LNCaP clone FGC (cell line): Measurements from ENCODE around the gene SLC4A4.

ENCODE experiments used
- DNase-seq: peaks from one replicate; pipeline ENCODE4 v3.0.0-alpha.2; 2011; ENCODE audit warnings: low read depth
- H3K4me3 ChIP-seq: 2 replicates; pipeline ENCODE4 v1.5.1; 2011; ENCODE audit warnings: mild to moderate bottlenecking, low read depth, low read length, control low read depth
- TF ChIP-seq, protein P1 (sequence below): IDR thresholded peaks from 2 replicates; pipeline ENCODE4 v1.5.1; 2012; ENCODE audit warnings: mild to moderate bottlenecking; ENCODE audit not compliant: control insufficient read depth, insufficient read depth; ENCODE audit errors: extremely low read depth

The SLC4A4 gene

DNA sequence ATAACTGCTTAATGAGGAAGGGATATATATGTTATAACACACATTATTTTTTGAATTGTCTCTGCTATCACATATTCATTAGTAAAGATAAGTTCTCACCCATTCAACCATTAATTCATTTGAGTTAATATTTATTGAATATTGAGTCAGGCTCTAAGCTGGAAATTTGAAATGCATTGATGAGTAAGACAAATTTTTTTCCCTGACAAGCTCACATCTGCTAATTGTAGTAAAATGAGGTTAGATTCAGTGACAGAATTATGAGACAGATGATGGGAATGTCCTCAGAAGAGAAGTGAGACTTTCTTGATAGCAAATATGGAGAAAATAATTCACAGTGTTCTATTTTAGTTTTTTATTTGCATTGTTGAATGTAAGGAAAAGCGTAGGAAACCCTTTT, 194.3 kb downstream of the SLC4A4 start:
- no peak for DNase-seq
- no peak overlapping the region for H3K4me3 ChIP-seq
- TF ChIP-seq, protein P1, sequence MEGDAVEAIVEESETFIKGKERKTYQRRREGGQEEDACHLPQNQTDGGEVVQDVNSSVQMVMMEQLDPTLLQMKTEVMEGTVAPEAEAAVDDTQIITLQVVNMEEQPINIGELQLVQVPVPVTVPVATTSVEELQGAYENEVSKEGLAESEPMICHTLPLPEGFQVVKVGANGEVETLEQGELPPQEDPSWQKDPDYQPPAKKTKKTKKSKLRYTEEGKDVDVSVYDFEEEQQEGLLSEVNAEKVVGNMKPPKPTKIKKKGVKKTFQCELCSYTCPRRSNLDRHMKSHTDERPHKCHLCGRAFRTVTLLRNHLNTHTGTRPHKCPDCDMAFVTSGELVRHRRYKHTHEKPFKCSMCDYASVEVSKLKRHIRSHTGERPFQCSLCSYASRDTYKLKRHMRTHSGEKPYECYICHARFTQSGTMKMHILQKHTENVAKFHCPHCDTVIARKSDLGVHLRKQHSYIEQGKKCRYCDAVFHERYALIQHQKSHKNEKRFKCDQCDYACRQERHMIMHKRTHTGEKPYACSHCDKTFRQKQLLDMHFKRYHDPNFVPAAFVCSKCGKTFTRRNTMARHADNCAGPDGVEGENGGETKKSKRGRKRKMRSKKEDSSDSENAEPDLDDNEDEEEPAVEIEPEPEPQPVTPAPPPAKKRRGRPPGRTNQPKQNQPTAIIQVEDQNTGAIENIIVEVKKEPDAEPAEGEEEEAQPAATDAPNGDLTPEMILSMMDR = no peak

GRCh38 chr4:71537551-71538065, 198.8 kb downstream of the SLC4A4 start:
- DNase-seq = no peak
- TF ChIP-seq, protein P1 = no peak
- H3K4me3 ChIP-seq = no peak overlapping the region

DNA sequence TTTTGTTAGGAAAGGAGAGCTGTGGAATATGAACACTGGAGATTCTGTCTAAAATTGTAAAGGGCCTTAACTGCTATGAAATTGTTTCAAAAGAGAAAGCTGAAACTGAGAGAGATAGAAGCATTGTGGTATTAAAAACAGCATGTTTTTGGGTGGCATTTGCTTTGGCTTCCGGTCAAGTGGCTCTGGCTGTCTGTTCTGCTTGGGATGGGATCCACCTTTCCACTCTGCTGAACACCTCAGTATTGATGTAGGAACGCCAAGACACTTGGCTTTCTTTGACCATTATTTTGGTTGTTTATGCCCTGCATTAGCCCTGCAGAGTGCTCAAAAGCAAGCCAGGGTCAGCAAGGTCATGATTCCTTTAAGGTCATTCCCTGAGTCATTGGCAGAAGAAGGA, 199.7 kb downstream of the SLC4A4 start:
- TF ChIP-seq, protein P1 = no peak
- DNase-seq = no peak

GRCh38 chr4:71540749-71541269, 202.0 kb downstream of the SLC4A4 start:
- no peak overlapping the region for H3K4me3 ChIP-seq
- TF ChIP-seq, protein P1 = peak; percentile 12; the same call in 1 of the 2 replicates
- no peak for DNase-seq

More for the DNA sequence above, 199.7 kb downstream of the SLC4A4 start:
- H3K4me3 ChIP-seq = no peak overlapping the region

GRCh38 chr4:71541541-71541940, 202.7 kb downstream of the SLC4A4 start:
- no peak for DNase-seq
- TF ChIP-seq, protein P1 = no peak
- no peak overlapping the region for H3K4me3 ChIP-seq

DNA sequence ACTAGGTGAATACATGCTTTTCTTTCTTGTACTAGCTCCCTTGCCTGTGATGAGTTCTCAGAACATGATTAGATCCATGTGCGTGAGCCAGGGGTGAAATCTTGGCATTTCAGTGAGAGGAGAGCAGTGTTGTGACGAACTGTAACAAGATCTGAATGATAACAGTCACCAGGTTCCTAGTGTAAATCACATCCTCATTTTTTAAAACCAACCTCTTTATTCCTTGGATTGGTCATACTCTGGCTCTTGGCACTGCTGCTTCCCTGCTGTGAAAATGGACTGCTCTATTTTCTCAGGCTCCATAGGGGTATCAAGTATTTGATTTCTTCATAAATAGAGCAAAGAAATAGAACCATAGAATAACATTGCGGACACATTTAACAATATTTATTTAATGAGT, 206.3 kb downstream of the SLC4A4 start:
- no peak overlapping the region for H3K4me3 ChIP-seq
- TF ChIP-seq, protein P1 = no peak
- no peak for DNase-seq

DNA sequence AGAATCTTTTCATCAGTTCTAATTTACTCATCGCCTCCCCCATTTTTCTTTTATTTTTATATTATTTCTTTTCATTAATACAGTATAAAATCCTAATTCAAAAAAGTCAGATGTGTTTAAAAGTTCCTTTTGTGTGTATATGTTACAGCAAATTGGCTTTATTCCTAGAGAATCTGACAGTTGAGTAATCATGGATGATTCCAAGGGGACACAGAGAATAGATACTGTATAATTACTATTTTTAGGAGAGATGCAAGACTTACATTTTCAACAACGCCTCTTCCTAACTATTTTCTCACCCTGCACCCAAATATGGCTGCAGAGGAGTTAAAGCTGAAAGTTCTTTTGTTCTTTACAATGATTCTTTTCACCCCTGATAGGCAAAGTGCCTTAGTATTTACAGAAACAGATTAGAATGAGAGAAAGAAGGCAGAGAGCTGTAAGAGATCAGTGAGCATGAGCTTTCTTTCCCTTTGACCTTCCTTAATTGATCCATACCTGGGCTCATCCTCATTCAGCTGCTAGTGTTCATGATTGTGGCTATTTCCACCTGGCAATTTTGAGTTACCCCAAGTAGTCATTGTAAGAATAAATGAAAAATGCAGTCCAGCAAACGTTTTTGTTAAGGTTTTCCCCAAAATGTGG, 210.8 kb downstream of the SLC4A4 start:
- TF ChIP-seq, protein P1 = no peak
- no peak overlapping the region for H3K4me3 ChIP-seq
- DNase-seq = no peak
